ENCODE measurements around the gene CYBA.

DNA sequence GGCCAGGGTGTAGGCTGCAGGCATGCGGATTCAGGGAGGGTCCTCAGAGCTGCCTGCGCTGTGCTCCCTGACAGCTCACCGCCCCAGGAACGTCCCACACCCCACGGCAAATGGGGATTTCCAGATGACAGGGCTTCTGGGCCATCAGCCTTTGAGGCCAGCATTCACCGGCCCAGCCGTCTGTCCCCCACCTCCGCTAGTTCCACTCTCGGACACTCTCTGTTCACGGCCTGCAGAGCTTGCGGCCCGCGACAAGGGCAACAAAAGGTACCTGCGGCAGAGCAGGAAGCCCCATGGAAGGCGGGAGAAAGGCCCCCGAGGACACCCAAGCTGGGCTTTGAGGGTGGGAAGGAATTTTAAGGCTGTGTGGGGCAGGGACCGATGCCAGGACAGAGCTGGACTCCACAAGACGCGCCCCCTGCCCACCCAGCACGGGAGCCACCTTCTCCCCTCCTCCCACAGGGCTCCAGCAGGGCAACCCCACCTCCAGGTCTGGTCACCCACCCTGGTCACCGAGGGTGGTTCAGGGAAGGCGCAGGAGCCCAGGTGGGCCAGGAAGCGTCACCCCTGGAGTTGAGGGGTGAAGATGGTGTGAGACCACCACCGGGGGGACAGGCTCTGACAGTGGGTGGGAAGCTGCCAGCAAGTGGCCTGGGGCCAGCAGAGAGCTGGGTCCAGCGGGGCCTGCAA lies 5.6 kb upstream of the CYBA start:
- TF ChIP-seq, protein P1, sequence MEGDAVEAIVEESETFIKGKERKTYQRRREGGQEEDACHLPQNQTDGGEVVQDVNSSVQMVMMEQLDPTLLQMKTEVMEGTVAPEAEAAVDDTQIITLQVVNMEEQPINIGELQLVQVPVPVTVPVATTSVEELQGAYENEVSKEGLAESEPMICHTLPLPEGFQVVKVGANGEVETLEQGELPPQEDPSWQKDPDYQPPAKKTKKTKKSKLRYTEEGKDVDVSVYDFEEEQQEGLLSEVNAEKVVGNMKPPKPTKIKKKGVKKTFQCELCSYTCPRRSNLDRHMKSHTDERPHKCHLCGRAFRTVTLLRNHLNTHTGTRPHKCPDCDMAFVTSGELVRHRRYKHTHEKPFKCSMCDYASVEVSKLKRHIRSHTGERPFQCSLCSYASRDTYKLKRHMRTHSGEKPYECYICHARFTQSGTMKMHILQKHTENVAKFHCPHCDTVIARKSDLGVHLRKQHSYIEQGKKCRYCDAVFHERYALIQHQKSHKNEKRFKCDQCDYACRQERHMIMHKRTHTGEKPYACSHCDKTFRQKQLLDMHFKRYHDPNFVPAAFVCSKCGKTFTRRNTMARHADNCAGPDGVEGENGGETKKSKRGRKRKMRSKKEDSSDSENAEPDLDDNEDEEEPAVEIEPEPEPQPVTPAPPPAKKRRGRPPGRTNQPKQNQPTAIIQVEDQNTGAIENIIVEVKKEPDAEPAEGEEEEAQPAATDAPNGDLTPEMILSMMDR (IDR thresholded peaks at IDR 0.05), result no peak
- TF ChIP-seq POLR2A (IDR thresholded peaks at IDR 0.05) (no peak), POLR2AphosphoS5 (IDR thresholded peaks at IDR 0.05; ENCODE audit: insufficient read depth in 1 of 2, low read depth in 1 of 2) (no peak)
